PC-9 (cell line): ENCODE results near the gene EXT2.

Experiments
- CTCF ChIP-seq: fragments of 200-600 bp; sonication (generic); conservative IDR thresholded peaks from 2 replicates; pipeline ENCODE4 v1.6.1; 2017; ENCODE audit warnings: mixed run types, antibody characterized with exemption, mild to moderate bottlenecking, moderate library complexity
- EZH2 ChIP-seq: fragments of 200-600 bp; sonication (generic); IDR thresholded peaks from 2 replicates; pipeline ENCODE4 v1.8.0; 2017; ENCODE audit warnings: antibody characterized with exemption, low read depth

- no peak for TF ChIP-seq CTCF
- TF ChIP-seq EZH2 = no peak
Observed at GRCh38 chr11:44080951-44081350, 14.5 kb upstream of the EXT2 start.
